ENCODE measurements around the gene FMN1. TPM values are rescaled to one million over a fixed set of nuclear protein-coding genes. Genes with fewer than 3 reads are reported as not detected.

Gene FMN1
- total and polyA plus RNA-seq, 2 of the 8 experiments (the other 6 are each of a cell fraction or from before 2014, with no cell fraction given), result 0.27 to 3.7 TPM

DNA sequence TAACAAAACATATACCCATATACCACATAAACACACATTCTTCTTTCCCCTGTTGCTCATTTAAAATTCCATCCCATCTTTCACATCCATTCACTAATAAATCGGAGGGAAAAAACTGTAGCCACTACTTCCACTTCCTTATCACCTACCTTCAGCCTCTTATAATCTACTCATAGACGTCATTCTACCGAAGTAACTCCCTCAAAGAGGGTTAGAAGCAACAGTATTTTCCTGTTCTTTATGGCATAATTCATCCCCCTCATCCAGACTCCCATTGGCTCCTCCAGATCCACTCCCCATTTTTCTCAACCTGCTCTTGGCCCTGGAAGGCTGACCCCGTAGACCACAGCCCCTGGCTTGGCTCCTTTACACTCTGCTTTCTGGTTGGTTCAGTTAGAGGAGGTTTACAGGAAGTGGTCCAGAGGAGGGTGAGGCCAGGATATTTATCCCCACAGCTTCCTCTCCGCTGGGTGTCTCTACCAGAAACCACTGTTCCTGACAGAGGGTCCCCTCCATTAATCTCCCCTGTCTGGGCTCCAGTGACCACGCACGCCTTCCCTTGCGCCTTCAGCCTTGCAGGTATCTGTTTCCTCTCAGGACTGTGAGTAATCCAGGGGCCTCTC, 46.3 kb downstream of the FMN1 start:
- Histone ChIP-seq H3K4me1 (replicated peaks in 1 of 4; ENCODE audit: control insufficient read depth in 3 of 4, insufficient read depth in 4 of 4, low read length in 3 of 4) (0 out of 7 replicates have a peak, but pooled peaks cover 0 to 2% (median 0%) of the 10 kb centered on the region in 4 experiments), H2BK12ac (ENCODE audit: low read depth, low read length) (no peak overlapping the region), H3K14ac (ENCODE audit: insufficient read length) (no peak overlapping the region), H2BK5ac (ENCODE audit: low read depth, low read length) (no peak overlapping the region), H3K23ac (ENCODE audit: insufficient read length) (no peak overlapping the region), H3K18ac (ENCODE audit: extremely low read depth, low read length) (no peak overlapping the region), H3K27ac (ENCODE audit: low read depth, low read length) (no peak overlapping the region), H2AK5ac (ENCODE audit: low read depth, low read length) (no peak overlapping the region), H3K79me1 (ENCODE audit: low read depth, low read length) (no peaks in the 10 kb centered on the region), H2AFZ (ENCODE audit: low read length) (peak overlapping the region; percentile 50; the same call in 1 of the 2 replicates), H3K9me3 (ENCODE audit: insufficient read depth in 2 of 2, low read depth in 1 of 2, low read length in 1 of 2) (no peaks in the 10 kb centered on the region), H4K8ac (ENCODE audit: extremely low read depth, insufficient read depth, low read length) (no peak overlapping the region), H3K9ac (replicated peaks in 1 of 4; ENCODE audit: extremely low read depth in 1 of 4, low read depth in 3 of 4, low read length in 3 of 4) (no peak overlapping the region), H3K23me2 (ENCODE audit: low read depth, low read length) (no peaks in the 10 kb centered on the region; the same call in 1 of the 2 replicates), H2BK20ac (ENCODE audit: low read length) (0 out of 2 replicates have a peak overlapping the region, but pooled peaks have one; percentile 9), H2BK120ac (replicated peaks; ENCODE audit: low read depth, low read length) (no peak overlapping the region), H3K4me3 (ENCODE audit: extremely low read depth in 1 of 4, insufficient read depth in 2 of 4, low read depth in 3 of 4, low read length in 4 of 4) (no peak overlapping the region), H3K36me3 (ENCODE audit: control insufficient read depth in 2 of 4, insufficient read depth in 4 of 4, low read length in 3 of 4) (no peaks in the 10 kb centered on the region), H3K79me2 (ENCODE audit: control insufficient read depth in 1 of 2, insufficient read depth in 2 of 2, low read length in 2 of 2) (no peaks in the 10 kb centered on the region), H4K91ac (replicated peaks; ENCODE audit: insufficient read length, low read length) (no peak overlapping the region), H3K4me2 (ENCODE audit: insufficient read depth in 1 of 2, low read depth in 2 of 2, low read length in 2 of 2) (no peak overlapping the region), H4K5ac (ENCODE audit: insufficient read length, low read depth, low read length) (no peak overlapping the region), H3K4ac (replicated peaks; ENCODE audit: insufficient read length, low read depth, low read length) (no peak overlapping the region), H3K27me3 (replicated peaks in 1 of 4; ENCODE audit: control insufficient read depth in 3 of 4, extremely low read depth in 1 of 4, insufficient read depth in 3 of 4, low read length in 3 of 4) (no peaks in the 10 kb centered on the region), H3K56ac (replicated peaks; ENCODE audit: insufficient read length, low read depth, low read length) (no peak overlapping the region), H4K20me1 (replicated peaks in 1 of 2; ENCODE audit: control insufficient read depth in 1 of 2, insufficient read depth in 2 of 2, low read length in 2 of 2) (no peaks in the 10 kb centered on the region), H2BK15ac (ENCODE audit: low read length) (no peak overlapping the region)
- 92% methylated on average over 8 of the region's 8 CpGs; no CpG with 5 or more reads in 1 of the 2 experiments for WGBS, 2 experiments (ENCODE audit: extremely low coverage in 1 of 2, insufficient coverage in 1 of 2, insufficient read length in 1 of 2, insufficient replicate concordance in 2 of 2, low coverage in 1 of 2, low lambda C conversion rate in 2 of 2, missing lambda C conversion rate in 1 of 2)
- FAIRE-seq (no peak), DNase-seq (ENCODE audit: low read depth in 1 of 2, low spot score in 2 of 2) (no peak)
- ChIA-PET POLR2A (ENCODE audit: partially characterized antibody) (no interaction called here), CTCF (ENCODE audit: partially characterized antibody) (interaction anchor here (1.2 kb wide), 1 partner anchor 46 kb away, joined by 3 read pairs; the partner anchor contains the start of gene FMN1)
- TF ChIP-seq, protein P1, sequence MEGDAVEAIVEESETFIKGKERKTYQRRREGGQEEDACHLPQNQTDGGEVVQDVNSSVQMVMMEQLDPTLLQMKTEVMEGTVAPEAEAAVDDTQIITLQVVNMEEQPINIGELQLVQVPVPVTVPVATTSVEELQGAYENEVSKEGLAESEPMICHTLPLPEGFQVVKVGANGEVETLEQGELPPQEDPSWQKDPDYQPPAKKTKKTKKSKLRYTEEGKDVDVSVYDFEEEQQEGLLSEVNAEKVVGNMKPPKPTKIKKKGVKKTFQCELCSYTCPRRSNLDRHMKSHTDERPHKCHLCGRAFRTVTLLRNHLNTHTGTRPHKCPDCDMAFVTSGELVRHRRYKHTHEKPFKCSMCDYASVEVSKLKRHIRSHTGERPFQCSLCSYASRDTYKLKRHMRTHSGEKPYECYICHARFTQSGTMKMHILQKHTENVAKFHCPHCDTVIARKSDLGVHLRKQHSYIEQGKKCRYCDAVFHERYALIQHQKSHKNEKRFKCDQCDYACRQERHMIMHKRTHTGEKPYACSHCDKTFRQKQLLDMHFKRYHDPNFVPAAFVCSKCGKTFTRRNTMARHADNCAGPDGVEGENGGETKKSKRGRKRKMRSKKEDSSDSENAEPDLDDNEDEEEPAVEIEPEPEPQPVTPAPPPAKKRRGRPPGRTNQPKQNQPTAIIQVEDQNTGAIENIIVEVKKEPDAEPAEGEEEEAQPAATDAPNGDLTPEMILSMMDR (IDR thresholded peaks at IDR 0.05; ENCODE audit: control extremely low read depth in 1 of 3, insufficient read depth in 1 of 3, low read depth in 1 of 3, low read length in 3 of 3), result no peak
- no peak for TF ChIP-seq HDAC6 (IDR thresholded peaks at IDR 0.05; ENCODE audit: low read depth, low read length)
- no peak for TF ChIP-seq ZNF274 (IDR thresholded peaks at IDR 0.05; ENCODE audit: borderline replicate concordance, extremely low read depth, low read length)
- no peak for TF ChIP-seq YY1 (IDR thresholded peaks at IDR 0.05; ENCODE audit: low read depth, low read length)
- TF ChIP-seq CTBP2 (IDR thresholded peaks at IDR 0.05; ENCODE audit: borderline replicate concordance, insufficient read depth, insufficient read length, low read length), result no peak
- TF ChIP-seq, protein P2, sequence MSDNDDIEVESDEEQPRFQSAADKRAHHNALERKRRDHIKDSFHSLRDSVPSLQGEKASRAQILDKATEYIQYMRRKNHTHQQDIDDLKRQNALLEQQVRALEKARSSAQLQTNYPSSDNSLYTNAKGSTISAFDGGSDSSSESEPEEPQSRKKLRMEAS (IDR thresholded peaks at IDR 0.05), result no peak
- TF ChIP-seq CHD2 (IDR thresholded peaks at IDR 0.05; ENCODE audit: low read length), result no peak
- TF ChIP-seq HDAC2 (IDR thresholded peaks at IDR 0.05; ENCODE audit: borderline replicate concordance in 1 of 2, low read depth in 2 of 2, low read length in 2 of 2), result no peak
- no peak for TF ChIP-seq BRCA1 (IDR thresholded peaks at IDR 0.05; ENCODE audit: low read depth, low read length)
